Measurements from ENCODE around the gene PLCL2. TPM values are rescaled to one million over a fixed set of nuclear protein-coding genes. Genes with fewer than 3 reads are reported as not detected.

PLCL2 gene
- total RNA-seq, 1 donor from 2014 or later, result 26.4 TPM

- Mint-ChIP-seq H3K27me3 (ENCODE audit: insufficient read depth, low read depth) (no peaks in the 10 kb centered on the region), H3K36me3 (no peaks in the 10 kb centered on the region), H3K9me3 (no peaks in the 10 kb centered on the region), H3K4me1 (peaks cover 6% of the 10 kb centered on the region), H3K4me3 (no peak overlapping the region), H3K27ac (no peak overlapping the region)
- H2AFZ ChIP-seq (replicated peaks), result no peak overlapping the region
- H3K9me3 ChIP-seq (ENCODE audit: low read depth), result no peaks in the 10 kb centered on the region
- no peak for TF ChIP-seq EZH2phosphoT487 (IDR thresholded peaks at IDR 0.05)
- TF ChIP-seq EZH2 (IDR thresholded peaks at IDR 0.05), result no peak
- TF ChIP-seq CTCF (IDR thresholded peaks at IDR 0.05), result no peak
- H3K4me1 ChIP-seq, result peaks cover 48% of the 10 kb centered on the region
- no peak for DNase-seq (ENCODE audit: low spot score)
- no peak overlapping the region for H3K4me2 ChIP-seq
- peaks cover 89% of the 10 kb centered on the region for H3K79me2 ChIP-seq (ENCODE audit: low read depth)
- H3K4me3 ChIP-seq, result no peak overlapping the region
- H3K36me3 ChIP-seq, result no peaks in the 10 kb centered on the region
- H3K27me3 ChIP-seq, result no peaks in the 10 kb centered on the region
- no peak overlapping the region for H3K27ac ChIP-seq
- no peak overlapping the region for H3K9ac ChIP-seq
- H4K20me1 ChIP-seq (ENCODE audit: low read depth), result no peaks in the 10 kb centered on the region
- peaks cover 13% of the 10 kb centered on the region for H3F3A ChIP-seq (ENCODE audit: low read depth)
Measured at GRCh38 chr3:16909802-16910201, 25.0 kb downstream of the PLCL2 start.

- Histone ChIP-seq H3K36me3 (no peaks in the 10 kb centered on the region), H3K9ac (no peak overlapping the region), H3K27ac (no peak overlapping the region), H3K27me3 (no peaks in the 10 kb centered on the region), H3K4me3 (no peak overlapping the region), H4K20me1 (ENCODE audit: low read depth) (no peaks in the 10 kb centered on the region), H3K4me1 (peaks cover 45% of the 10 kb centered on the region), H3K9me3 (ENCODE audit: low read depth) (no peaks in the 10 kb centered on the region), H2AFZ (replicated peaks) (no peak overlapping the region), H3K79me2 (ENCODE audit: low read depth) (peaks cover 92% of the 10 kb centered on the region), H3F3A (ENCODE audit: low read depth) (peaks cover 13% of the 10 kb centered on the region), H3K4me2 (no peak overlapping the region)
- DNase-seq (ENCODE audit: low spot score), result no peak
- H3K4me1 Mint-ChIP-seq, result peaks cover 4% of the 10 kb centered on the region
- no peaks in the 10 kb centered on the region for H3K36me3 Mint-ChIP-seq
- no peak for TF ChIP-seq EZH2phosphoT487 (IDR thresholded peaks at IDR 0.05)
- no peak for TF ChIP-seq EZH2 (IDR thresholded peaks at IDR 0.05)
- no peak for TF ChIP-seq CTCF (IDR thresholded peaks at IDR 0.05)
- H3K9me3 Mint-ChIP-seq, result no peaks in the 10 kb centered on the region
- H3K4me3 Mint-ChIP-seq, result no peak overlapping the region
- H3K27me3 Mint-ChIP-seq (ENCODE audit: insufficient read depth, low read depth), result no peaks in the 10 kb centered on the region
- H3K27ac Mint-ChIP-seq, result no peak overlapping the region
Measured at GRCh38 chr3:16910207-16910606, 25.5 kb downstream of the PLCL2 start.

- peaks cover 91% of the 10 kb centered on the region for H3K79me2 ChIP-seq (ENCODE audit: low read depth)
- Mint-ChIP-seq H3K27ac (no peak overlapping the region), H3K9me3 (no peaks in the 10 kb centered on the region), H3K27me3 (ENCODE audit: insufficient read depth, low read depth) (no peaks in the 10 kb centered on the region), H3K4me1 (peaks cover 12% of the 10 kb centered on the region), H3K36me3 (no peaks in the 10 kb centered on the region), H3K4me3 (no peak overlapping the region)
- H3K9ac ChIP-seq, result no peak overlapping the region
- H2AFZ ChIP-seq (replicated peaks), result no peak overlapping the region
- H3K4me1 ChIP-seq, result peaks cover 43% of the 10 kb centered on the region
- no peaks in the 10 kb centered on the region for H3K9me3 ChIP-seq (ENCODE audit: low read depth)
- H3K27me3 ChIP-seq, result no peaks in the 10 kb centered on the region
- H3K4me3 ChIP-seq, result no peak overlapping the region
- no peak overlapping the region for H3K27ac ChIP-seq
- no peak for DNase-seq (ENCODE audit: low spot score)
- H3F3A ChIP-seq (ENCODE audit: low read depth), result peaks cover 19% of the 10 kb centered on the region
- H4K20me1 ChIP-seq (ENCODE audit: low read depth), result no peaks in the 10 kb centered on the region
- H3K36me3 ChIP-seq, result no peaks in the 10 kb centered on the region
- no peak for TF ChIP-seq CTCF (IDR thresholded peaks at IDR 0.05)
- TF ChIP-seq EZH2 (IDR thresholded peaks at IDR 0.05), result no peak
- no peak for TF ChIP-seq EZH2phosphoT487 (IDR thresholded peaks at IDR 0.05)
- no peak overlapping the region for H3K4me2 ChIP-seq
Measured at GRCh38 chr3:16911916-16912315, 27.2 kb downstream of the PLCL2 start.
